ENCODE data around the gene TOR4A.
"Not testable (repeated sequence)": the region's sequence is repeated elsewhere in the genome, so short reads cannot be mapped to it uniquely, and the experiment has no call there.

TOR4A gene

GRCh38 chr9:137239541-137240200 is 37.9 kb upstream of the TOR4A start:
- not testable (repeated sequence) for DNase-seq

GRCh38 chr9:137240318-137240840 is 37.1 kb upstream of the TOR4A start:
- peak; percentile 76 for DNase-seq

- peak; percentile 97 for DNase-seq
Observed at GRCh38 chr9:137240841-137241489, 36.6 kb upstream of the TOR4A start, which contains the start of gene TUBB4B. TSS of gene TUBB4B (plus strand) at chr9:137241287. CDS start at chr9:137241361, 74 bp downstream.

GRCh38 chr9:137241490-137242268 is 35.8 kb upstream of the TOR4A start:
- DNase-seq: peak; percentile 76

- DNase-seq: no peak
Observed at GRCh38 chr9:137242269-137243203, 35.0 kb upstream of the TOR4A start.

- peak; percentile 26 for DNase-seq
Observed at GRCh38 chr9:137243266-137243625, 34.3 kb upstream of the TOR4A start.

- DNase-seq: peak; percentile 49
Observed at GRCh38 chr9:137243626-137244485, 33.7 kb upstream of the TOR4A start.

GRCh38 chr9:137244486-137245449 is 32.8 kb upstream of the TOR4A start:
- DNase-seq: peak; percentile 46

- DNase-seq: peak; percentile 27
Observed at GRCh38 chr9:137245450-137246421, 31.8 kb upstream of the TOR4A start.

- no peak for DNase-seq
Observed at GRCh38 chr9:137247135-137247915, 30.2 kb upstream of the TOR4A start.

- DNase-seq: no peak
Observed at GRCh38 chr9:137247916-137248175, 29.7 kb upstream of the TOR4A start.

- DNase-seq: no peak
Observed at GRCh38 chr9:137250329-137251193, 27.0 kb upstream of the TOR4A start.

GRCh38 chr9:137251194-137251461 is 26.4 kb upstream of the TOR4A start, which contains the start of gene STPG3:
TSS of gene STPG3 (plus strand) at chr9:137251286. CDS start at chr9:137251287, 1 bp downstream.
- DNase-seq: no peak

GRCh38 chr9:137251490-137252268 is 25.8 kb upstream of the TOR4A start:
- DNase-seq: no peak

- DNase-seq: no peak
Observed at GRCh38 chr9:137252555-137253506, 24.7 kb upstream of the TOR4A start.

Data from stimulated activated CD8-positive, alpha-beta memory T cell treated with anti-CD3 and anti-CD28 coated beads, Interleukin-4, amount 100 ng/mL, for 48 hours (primary cell).